GM19025 (cell line): Measurements from ENCODE around the gene MTFP1.

Experiments
- ATAC-seq: cut with Tn5 transposase; IDR thresholded peaks from one replicate; pipeline ENCODE4 v1.9.1; 2021; ENCODE audit warnings: mild to moderate bottlenecking, low read depth, moderate library complexity; ENCODE audit not compliant: unreplicated experiment

Gene MTFP1

GRCh38 chr22:30424534-30425326 lies 838 bp upstream of the MTFP1 start:
- no peak for ATAC-seq

- no peak for ATAC-seq
These were observed 297 bp upstream of the MTFP1 start for GRCh38 chr22:30425327-30425615.

GRCh38 chr22:30426388-30427353 lies 1.1 kb downstream of the MTFP1 start:
- ATAC-seq, result no peak

GRCh38 chr22:30427871-30428270 lies 2.3 kb downstream of the MTFP1 start:
- ATAC-seq, result no peak

GRCh38 chr22:30429887-30430286 lies 4.3 kb downstream of the MTFP1 start:
- ATAC-seq, result no peak

GRCh38 chr22:30430933-30431332 lies 5.4 kb downstream of the MTFP1 start:
- ATAC-seq, result no peak

- no peak for ATAC-seq
These were observed 6.5 kb downstream of the MTFP1 start for GRCh38 chr22:30432096-30432495.

- ATAC-seq, result no peak
These were observed 7.0 kb downstream of the MTFP1 start for GRCh38 chr22:30432520-30432919.

- ATAC-seq, result no peak
These were observed 7.7 kb downstream of the MTFP1 start for GRCh38 chr22:30433227-30433626.

GRCh38 chr22:30433773-30434172 lies 8.2 kb downstream of the MTFP1 start:
- ATAC-seq, result no peak

GRCh38 chr22:30434843-30435242 lies 9.3 kb downstream of the MTFP1 start:
- ATAC-seq, result no peak

GRCh38 chr22:30435674-30436126 lies 10.1 kb downstream of the MTFP1 start:
- no peak for ATAC-seq

- no peak for ATAC-seq
These were observed 10.6 kb downstream of the MTFP1 start for GRCh38 chr22:30436196-30436595.

GRCh38 chr22:30438559-30438958 lies 13.0 kb downstream of the MTFP1 start:
- no peak for ATAC-seq

- no peak for ATAC-seq
These were observed 13.7 kb downstream of the MTFP1 start for GRCh38 chr22:30439226-30439625.

GRCh38 chr22:30439836-30440235 lies 14.3 kb downstream of the MTFP1 start:
- no peak for ATAC-seq

- no peak for ATAC-seq
These were observed 15.5 kb downstream of the MTFP1 start for GRCh38 chr22:30441088-30441487.

- no peak for ATAC-seq
These were observed 19.3 kb downstream of the MTFP1 start for GRCh38 chr22:30444632-30445437.

GRCh38 chr22:30445438-30446145 lies 20.0 kb downstream of the MTFP1 start:
- ATAC-seq, result no peak

GRCh38 chr22:30447656-30448055 lies 22.1 kb downstream of the MTFP1 start:
- no peak for ATAC-seq
